ENCODE results near the gene EEF1E1. TPM values are rescaled to one million over a fixed set of nuclear protein-coding genes. Genes with fewer than 3 reads are reported as not detected.

Gene EEF1E1
- total RNA-seq, 1 donor from 2014 or later = 119 TPM

DNA sequence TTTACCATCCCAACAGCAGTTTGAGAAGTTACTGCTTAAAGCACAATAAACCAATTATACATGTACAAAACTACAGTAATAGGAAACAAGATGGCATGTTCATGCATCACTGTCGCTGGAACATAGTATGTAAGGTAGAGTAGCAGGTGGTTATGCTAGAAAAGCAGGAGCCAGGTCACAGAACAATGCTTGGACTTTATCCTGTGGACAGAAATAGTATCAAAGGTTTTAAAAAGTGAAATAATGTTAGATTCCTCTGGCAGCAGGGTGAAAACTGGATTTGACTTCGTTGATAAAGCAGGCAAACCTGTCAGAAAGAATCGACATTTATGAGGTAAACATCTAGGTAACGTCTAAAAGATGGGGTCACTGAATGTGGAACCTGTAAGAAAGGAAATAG lies 40.6 kb downstream of the EEF1E1 start:
- H3K4me1 Mint-ChIP-seq = peaks cover 17% of the 10 kb centered on the region
- H3K36me3 Mint-ChIP-seq = peaks cover 7% of the 10 kb centered on the region
- H3K27ac Mint-ChIP-seq = no peak overlapping the region
- H2AFZ ChIP-seq (replicated peaks) = no peak overlapping the region
- no peak for DNase-seq (ENCODE audit: low spot score)
- no peaks in the 10 kb centered on the region for H3K36me3 ChIP-seq
- no peak overlapping the region for H3K4me2 ChIP-seq
- H3K4me1 ChIP-seq = peaks cover 7% of the 10 kb centered on the region
- no peaks in the 10 kb centered on the region for H3K27me3 Mint-ChIP-seq (ENCODE audit: insufficient read depth, low read depth)
- H3K9ac ChIP-seq = no peak overlapping the region
- H3K27ac ChIP-seq = no peak overlapping the region
- no peaks in the 10 kb centered on the region for H4K20me1 ChIP-seq (ENCODE audit: low read depth)
- H3K9me3 Mint-ChIP-seq = no peaks in the 10 kb centered on the region
- peaks cover 13% of the 10 kb centered on the region for H3K79me2 ChIP-seq (ENCODE audit: low read depth)
- peaks cover 11% of the 10 kb centered on the region for H3F3A ChIP-seq (ENCODE audit: low read depth)
- H3K4me3 Mint-ChIP-seq = no peak overlapping the region
- no peak overlapping the region for H3K4me3 ChIP-seq
- H3K9me3 ChIP-seq (ENCODE audit: low read depth) = no peaks in the 10 kb centered on the region
- no peaks in the 10 kb centered on the region for H3K27me3 ChIP-seq
- TF ChIP-seq CTCF (IDR thresholded peaks at IDR 0.05) (no peak), EZH2phosphoT487 (IDR thresholded peaks at IDR 0.05) (no peak), EZH2 (IDR thresholded peaks at IDR 0.05) (no peak)

- Histone ChIP-seq H3K9ac (no peak overlapping the region), H3K79me2 (ENCODE audit: low read depth) (peaks cover 13% of the 10 kb centered on the region), H3K4me3 (no peak overlapping the region), H2AFZ (replicated peaks) (no peak overlapping the region), H3K36me3 (no peaks in the 10 kb centered on the region), H3K27ac (no peak overlapping the region), H3K27me3 (no peaks in the 10 kb centered on the region), H3F3A (ENCODE audit: low read depth) (peaks cover 5% of the 10 kb centered on the region), H3K9me3 (ENCODE audit: low read depth) (no peaks in the 10 kb centered on the region), H4K20me1 (ENCODE audit: low read depth) (no peaks in the 10 kb centered on the region), H3K4me1 (peaks cover 7% of the 10 kb centered on the region), H3K4me2 (no peak overlapping the region)
- H3K27me3 Mint-ChIP-seq (ENCODE audit: insufficient read depth, low read depth) = no peaks in the 10 kb centered on the region
- H3K4me3 Mint-ChIP-seq = no peak overlapping the region
- peaks cover 10% of the 10 kb centered on the region for H3K36me3 Mint-ChIP-seq
- no peak overlapping the region for H3K27ac Mint-ChIP-seq
- TF ChIP-seq EZH2phosphoT487 (IDR thresholded peaks at IDR 0.05) (no peak), EZH2 (IDR thresholded peaks at IDR 0.05) (no peak), CTCF (IDR thresholded peaks at IDR 0.05) (no peak)
- peaks cover 16% of the 10 kb centered on the region for H3K4me1 Mint-ChIP-seq
- no peak for DNase-seq (ENCODE audit: low spot score)
- no peaks in the 10 kb centered on the region for H3K9me3 Mint-ChIP-seq
These were observed 42.0 kb downstream of the EEF1E1 start for GRCh38 chr6:8060346-8060745.

DNA sequence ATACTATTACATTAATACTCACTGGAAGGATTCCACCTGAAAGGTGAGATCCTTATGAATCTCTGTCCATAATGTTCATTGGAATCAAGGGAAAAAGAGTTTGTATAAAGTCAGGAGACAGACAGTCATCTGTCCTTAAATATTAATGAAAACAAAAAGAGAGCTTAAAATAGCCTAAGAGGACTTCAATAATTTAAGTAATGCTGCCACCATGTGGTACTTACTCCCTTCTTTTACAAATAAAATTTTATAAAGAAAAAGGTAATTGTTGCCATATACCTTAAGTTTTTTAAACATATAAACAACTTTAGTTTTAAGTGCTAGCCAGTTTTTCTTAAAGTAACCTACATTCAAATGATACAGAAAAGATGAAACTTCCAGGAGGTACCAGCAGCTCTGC lies 43.2 kb downstream of the EEF1E1 start:
- Histone ChIP-seq H2AFZ (replicated peaks) (no peak overlapping the region), H3K27me3 (no peaks in the 10 kb centered on the region), H3K27ac (no peak overlapping the region), H3K4me1 (peaks cover 7% of the 10 kb centered on the region), H3K79me2 (ENCODE audit: low read depth) (peaks cover 13% of the 10 kb centered on the region), H3K36me3 (no peaks in the 10 kb centered on the region), H3K9ac (no peak overlapping the region), H3K9me3 (ENCODE audit: low read depth) (no peaks in the 10 kb centered on the region), H3K4me2 (no peak overlapping the region), H4K20me1 (ENCODE audit: low read depth) (no peaks in the 10 kb centered on the region), H3F3A (ENCODE audit: low read depth) (peaks cover 5% of the 10 kb centered on the region), H3K4me3 (no peak overlapping the region)
- Mint-ChIP-seq H3K36me3 (peaks cover 14% of the 10 kb centered on the region), H3K4me3 (no peak overlapping the region), H3K27me3 (ENCODE audit: insufficient read depth, low read depth) (no peaks in the 10 kb centered on the region), H3K4me1 (peaks cover 7% of the 10 kb centered on the region), H3K27ac (no peak overlapping the region), H3K9me3 (no peaks in the 10 kb centered on the region)
- DNase-seq (ENCODE audit: low spot score) = no peak
- TF ChIP-seq CTCF (IDR thresholded peaks at IDR 0.05) (peak; percentile 45), EZH2 (IDR thresholded peaks at IDR 0.05) (no peak)

All from neural progenitor cell (in vitro differentiated cells).